Endothelial cell (in vitro differentiated cells): Measurements from ENCODE around the gene SHROOM3. TPM values are rescaled to one million over a fixed set of nuclear protein-coding genes. Genes with fewer than 3 reads are reported as not detected.

Experiments
- DNase-seq: peaks from one replicate; pipeline ENCODE4 v3.0.0; 2021; ENCODE audit warnings: low spot score
- H3K27ac Mint-ChIP-seq: one replicate; pipeline ENCODE4 v1.8.0; 2021; ENCODE audit warnings: mixed read lengths, inconsistent platforms; ENCODE audit not compliant: unreplicated experiment
- H3K27me3 Mint-ChIP-seq: one replicate; pipeline ENCODE4 v1.8.0; 2021; ENCODE audit warnings: mild to moderate bottlenecking, moderate library complexity, mixed read lengths, inconsistent platforms; ENCODE audit not compliant: unreplicated experiment
- H3K36me3 Mint-ChIP-seq: one replicate; pipeline ENCODE4 v1.8.0; 2021; ENCODE audit warnings: mild to moderate bottlenecking, low read depth, mixed read lengths, inconsistent platforms; ENCODE audit not compliant: unreplicated experiment
- H3K4me1 Mint-ChIP-seq: one replicate; pipeline ENCODE4 v1.8.0; 2021; ENCODE audit warnings: mild to moderate bottlenecking, mixed read lengths, inconsistent platforms; ENCODE audit not compliant: unreplicated experiment
- H3K4me3 Mint-ChIP-seq: one replicate; pipeline ENCODE4 v1.8.0; 2021; ENCODE audit warnings: mild to moderate bottlenecking, mixed read lengths, inconsistent platforms; ENCODE audit not compliant: unreplicated experiment
- H3K9me3 Mint-ChIP-seq: one replicate; pipeline ENCODE4 v1.8.0; 2021; ENCODE audit warnings: mixed read lengths, inconsistent platforms; ENCODE audit not compliant: unreplicated experiment
- CTCF ChIP-seq: fragments of 200-600 bp; sonication (generic); IDR thresholded peaks from one replicate; pipeline ENCODE4 v1.5.0; 2021; ENCODE audit warnings: antibody characterized with exemption; ENCODE audit not compliant: unreplicated experiment
- total RNA-seq: library from RNA; stranded (reverse); fragmentation: NEBNext Ultra II Directional; extraction: Animal tissue kit (Norgen Biotek cat#: 25700); gene quantifications from one replicate; pipeline ENCODE4 v1.2.1, GENCODE V29; 2021; ENCODE audit not compliant: unreplicated experiment

SHROOM3 gene
- total RNA-seq, 1 donor from 2014 or later, result 7.9 TPM

DNA sequence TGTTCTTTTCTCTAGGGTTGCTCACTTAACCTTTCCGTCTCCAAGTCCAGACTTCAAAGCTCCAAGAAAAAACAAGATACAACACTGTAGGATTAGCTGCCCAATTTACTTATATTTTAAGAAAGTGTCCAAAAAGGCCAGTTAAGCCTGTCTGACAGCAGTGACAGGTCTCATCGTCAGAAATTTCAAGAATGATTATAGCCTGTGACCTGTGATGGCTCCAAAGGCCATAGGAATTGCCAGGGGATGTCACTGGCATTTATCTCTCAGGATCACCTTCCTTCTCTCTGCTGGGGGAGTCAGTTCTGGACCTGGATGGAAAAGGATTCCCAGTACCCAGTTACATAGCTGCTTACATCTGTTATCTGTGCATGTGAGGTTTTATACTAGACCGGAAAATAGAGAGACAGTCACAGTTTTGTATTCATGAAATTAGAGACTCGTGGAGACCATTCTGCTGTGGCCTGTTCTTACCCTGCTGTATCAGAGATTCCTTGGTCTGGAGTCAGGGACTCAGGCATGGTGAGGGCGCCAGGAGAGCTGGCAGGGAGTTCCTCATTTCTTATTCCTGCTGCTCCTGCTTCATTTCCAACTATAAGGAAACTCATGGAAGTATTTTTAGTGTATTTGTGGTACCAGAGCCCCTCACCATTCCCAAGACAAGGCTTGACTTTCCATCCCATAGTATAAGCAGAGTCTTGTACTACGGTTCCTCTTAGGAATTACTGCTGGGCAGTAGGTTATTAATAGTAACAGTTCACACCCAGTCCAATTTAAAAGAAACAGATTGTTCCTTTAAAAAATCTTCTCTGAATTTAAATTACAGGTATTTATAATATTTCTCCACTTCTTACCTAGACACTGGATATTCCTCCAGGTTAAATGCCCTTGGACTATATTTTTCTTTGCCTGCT lies 220.8 kb downstream of the SHROOM3 start:
- Mint-ChIP-seq H3K27ac (no peak overlapping the region), H3K36me3 (no peaks in the 10 kb centered on the region), H3K27me3 (no peaks in the 10 kb centered on the region), H3K4me3 (no peak overlapping the region), H3K9me3 (no peaks in the 10 kb centered on the region), H3K4me1 (no peaks in the 10 kb centered on the region)
- TF ChIP-seq CTCF, result no peak
- DNase-seq, result no peak

- H3K27me3 Mint-ChIP-seq, result peaks cover 1% of the 10 kb centered on the region
- no peaks in the 10 kb centered on the region for H3K9me3 Mint-ChIP-seq
- no peak for TF ChIP-seq CTCF
- no peaks in the 10 kb centered on the region for H3K36me3 Mint-ChIP-seq
- H3K4me3 Mint-ChIP-seq, result no peak overlapping the region
- H3K27ac Mint-ChIP-seq, result no peak overlapping the region
- no peaks in the 10 kb centered on the region for H3K4me1 Mint-ChIP-seq
- no peak for DNase-seq
Observed at GRCh38 chr4:76657443-76657842, 222.4 kb downstream of the SHROOM3 start.

- DNase-seq, result no peak
- peaks cover 1% of the 10 kb centered on the region for H3K27me3 Mint-ChIP-seq
- H3K4me1 Mint-ChIP-seq, result no peaks in the 10 kb centered on the region
Observed at GRCh38 chr4:76658231-76659102, 223.4 kb downstream of the SHROOM3 start.

DNA sequence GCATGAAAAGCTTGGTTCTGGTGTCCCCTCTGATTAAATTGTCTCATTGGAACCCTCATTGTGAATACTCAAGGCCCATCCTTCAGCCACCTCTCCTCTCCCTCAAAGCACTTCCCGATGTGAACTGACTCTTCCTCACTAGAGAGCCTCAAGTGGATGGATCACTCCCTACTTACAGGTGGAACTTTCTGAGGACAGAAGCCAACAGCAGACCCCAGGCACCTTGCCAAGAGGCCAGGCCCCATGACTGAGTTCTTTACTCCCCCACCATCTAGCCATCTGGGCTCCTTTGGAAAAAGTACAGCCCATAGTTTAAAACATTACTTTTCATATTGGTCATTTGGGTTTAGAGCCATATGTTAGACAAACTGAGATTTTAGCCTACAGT lies 224.1 kb downstream of the SHROOM3 start:
- Mint-ChIP-seq H3K27ac (no peak overlapping the region), H3K36me3 (no peaks in the 10 kb centered on the region), H3K4me3 (no peak overlapping the region), H3K9me3 (no peaks in the 10 kb centered on the region), H3K4me1 (no peaks in the 10 kb centered on the region), H3K27me3 (peaks cover 1% of the 10 kb centered on the region)
- TF ChIP-seq CTCF, result no peak
- no peak for DNase-seq

More at GRCh38 chr4:76658231-76659102, 223.4 kb downstream of the SHROOM3 start:
- H3K4me3 Mint-ChIP-seq, result no peak overlapping the region
- no peak for TF ChIP-seq CTCF
- H3K27ac Mint-ChIP-seq, result no peak overlapping the region
- no peaks in the 10 kb centered on the region for H3K9me3 Mint-ChIP-seq
- H3K36me3 Mint-ChIP-seq, result no peaks in the 10 kb centered on the region
